HG02678 (cell line): ENCODE results near the gene PARD3.

Source experiments
- ATAC-seq: cut with Tn5 transposase; IDR thresholded peaks from one replicate; pipeline ENCODE4 v1.9.1; 2021; ENCODE audit warnings: mild to moderate bottlenecking, moderate library complexity; ENCODE audit not compliant: unreplicated experiment

Gene PARD3

DNA sequence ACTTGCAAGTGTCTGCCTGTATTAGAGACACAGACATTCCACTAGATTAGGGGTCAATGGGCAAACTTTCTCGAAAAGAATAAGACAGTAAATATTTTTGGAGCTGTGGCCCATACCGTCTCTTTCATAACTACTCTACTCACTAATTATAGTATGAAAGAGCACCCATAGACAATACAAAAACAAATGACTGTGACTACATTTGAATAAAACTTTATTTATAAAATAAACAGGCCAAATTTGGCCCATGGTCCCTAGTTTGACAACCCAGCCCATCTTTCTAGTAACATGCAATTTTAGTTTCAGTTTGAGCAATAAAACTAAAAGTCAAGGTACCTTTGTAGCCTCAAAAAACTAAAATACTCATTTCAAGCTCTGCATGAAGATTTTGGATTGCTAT, 294.6 kb downstream of the PARD3 start:
- ATAC-seq = no peak

DNA sequence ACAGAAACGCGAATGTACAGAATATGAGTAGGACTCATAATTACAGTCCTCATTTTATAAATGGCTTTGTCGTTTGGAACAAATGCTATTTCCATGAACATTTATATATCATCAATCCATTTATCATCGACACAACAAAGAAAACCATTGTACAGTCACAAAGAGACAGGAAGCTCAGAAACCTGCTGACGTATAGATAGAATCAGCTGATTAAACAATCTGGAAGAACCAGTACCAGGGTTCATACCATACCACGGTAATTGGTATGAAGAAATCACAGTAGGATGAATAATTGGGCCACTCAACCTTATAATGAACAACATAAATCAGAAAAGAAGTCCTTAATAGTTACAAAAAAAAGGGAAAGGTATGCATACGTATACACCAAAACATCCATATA, 295.0 kb downstream of the PARD3 start:
- ATAC-seq = no peak

DNA sequence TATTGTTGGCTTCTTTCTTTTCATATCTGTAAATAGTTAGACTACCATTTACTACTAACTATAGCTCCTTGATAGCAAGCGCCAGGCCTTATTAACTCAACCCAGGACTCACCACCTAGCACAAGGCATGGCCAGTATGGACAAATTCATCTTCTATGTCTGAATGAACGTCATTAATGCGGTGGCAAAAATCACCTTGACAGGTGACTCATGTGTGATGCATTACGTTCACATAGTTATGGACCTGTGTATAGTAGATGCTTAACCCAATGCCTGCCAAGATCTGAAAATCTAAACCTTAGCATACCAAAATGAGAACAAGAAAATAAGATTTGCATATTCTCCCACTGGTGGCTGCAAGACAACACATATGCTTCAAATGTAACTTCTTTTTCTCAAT, 300.8 kb downstream of the PARD3 start:
- no peak for ATAC-seq

DNA sequence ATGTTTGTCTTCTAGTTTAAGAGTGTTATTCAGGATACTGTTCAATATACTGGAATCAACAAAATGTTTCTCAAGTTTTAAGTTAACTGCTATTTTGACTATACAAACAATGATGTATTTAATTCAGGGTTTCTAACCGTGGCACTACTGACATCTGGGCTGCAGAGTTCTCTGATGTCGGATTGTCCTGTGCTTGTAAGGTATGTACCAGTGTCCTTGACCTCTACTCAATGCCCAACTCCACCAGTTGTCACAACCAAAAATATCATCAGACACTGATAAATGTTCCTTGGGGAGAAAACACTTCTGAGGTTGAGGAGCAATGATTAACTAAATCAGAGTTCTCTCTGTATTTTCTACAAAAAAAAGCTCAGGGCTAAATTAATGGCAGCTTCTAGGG, 301.5 kb downstream of the PARD3 start:
- no peak for ATAC-seq

DNA sequence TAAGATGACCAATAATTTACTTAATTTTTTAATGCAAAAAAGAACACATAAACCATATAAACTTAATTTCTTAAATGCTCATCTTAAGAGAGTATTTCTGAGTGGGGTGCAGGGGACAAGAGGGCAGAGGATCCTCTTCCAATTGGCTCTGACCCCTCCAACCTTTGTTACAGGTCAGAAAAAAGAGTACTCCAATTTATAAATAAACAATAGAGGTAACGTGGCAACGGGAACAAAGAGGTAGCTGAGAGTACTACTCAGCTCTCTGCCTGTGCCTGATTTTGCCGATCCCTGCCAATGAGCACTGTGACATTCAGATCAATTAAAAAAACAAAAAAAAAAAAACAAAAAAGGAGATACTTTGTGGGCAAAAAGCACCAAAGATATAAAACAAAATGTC, 307.9 kb downstream of the PARD3 start:
- ATAC-seq = no peak

DNA sequence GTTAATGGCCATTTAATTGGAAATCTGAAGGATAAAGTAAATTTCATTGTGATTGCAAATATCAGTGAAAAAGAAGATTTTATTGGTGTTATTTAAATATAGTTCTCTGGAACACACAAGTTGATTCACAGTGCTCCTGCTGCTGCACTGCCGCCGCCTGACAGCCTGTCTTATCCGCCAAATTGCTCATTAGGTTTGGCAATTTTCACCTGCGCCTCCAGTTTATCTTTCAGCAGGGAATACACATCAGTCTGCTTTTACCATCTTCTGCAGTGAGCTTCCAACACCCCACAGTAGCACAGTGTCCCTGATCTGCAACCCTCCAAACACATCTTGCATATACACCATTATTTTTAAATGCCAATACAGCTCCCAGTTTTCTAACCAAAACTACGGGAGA, 308.3 kb downstream of the PARD3 start:
- no peak for ATAC-seq

DNA sequence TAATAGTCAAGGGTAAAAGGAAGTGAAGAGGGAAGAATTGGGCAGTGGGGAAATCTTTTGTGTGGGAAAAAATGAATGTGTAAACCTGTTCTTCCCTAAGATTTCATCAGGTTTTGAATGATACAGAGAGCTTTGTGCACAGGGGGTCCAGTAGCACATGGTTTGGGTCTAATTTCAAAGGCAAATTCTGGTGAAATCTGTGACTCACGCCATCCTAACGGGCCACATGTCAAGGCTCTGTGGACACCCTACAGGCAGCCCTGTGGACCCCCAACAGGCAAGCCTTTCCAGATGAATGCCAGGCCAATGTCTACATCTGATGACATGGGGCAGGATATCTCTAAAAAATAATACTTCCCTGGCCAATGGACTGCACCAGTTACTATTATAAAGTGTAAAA, 309.8 kb downstream of the PARD3 start:
- no peak for ATAC-seq

DNA sequence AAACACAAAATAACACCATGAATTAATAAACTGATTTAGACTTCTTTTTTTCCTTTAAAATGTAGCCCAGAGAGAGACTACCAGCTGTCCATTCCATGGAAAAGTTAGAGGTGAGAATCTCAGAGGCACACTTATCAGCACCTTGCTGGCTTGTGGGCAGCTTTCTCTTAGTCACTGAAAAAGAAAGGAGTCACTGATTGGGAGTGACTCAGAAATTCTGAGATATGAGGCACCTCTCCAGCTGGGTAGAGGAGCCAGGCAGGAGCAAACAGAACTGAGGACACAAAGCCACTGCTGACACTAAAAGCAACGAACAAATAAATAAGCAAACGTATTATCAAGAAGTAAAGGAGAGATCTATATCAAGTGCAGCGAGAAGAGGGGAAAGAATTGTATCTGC, 310.6 kb downstream of the PARD3 start:
- ATAC-seq = no peak

DNA sequence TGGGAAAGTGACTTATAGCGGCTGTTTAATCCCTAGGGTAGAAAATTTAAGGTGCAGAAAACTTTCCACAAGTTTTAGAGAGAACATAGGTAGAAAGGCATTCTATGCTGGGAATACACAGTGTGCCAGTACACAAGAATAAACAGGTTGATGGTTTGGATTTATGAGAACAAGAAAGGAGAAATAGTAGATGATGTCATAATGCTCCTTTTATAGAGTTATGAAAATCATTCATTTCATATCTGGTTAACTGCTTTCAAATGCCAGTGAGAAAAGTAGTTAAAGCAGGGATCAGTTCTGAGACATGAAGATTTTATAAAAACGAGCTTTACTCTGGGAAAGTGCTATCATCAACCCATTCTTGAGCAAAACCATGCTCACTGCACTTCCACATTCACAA, 311.4 kb downstream of the PARD3 start:
- no peak for ATAC-seq

DNA sequence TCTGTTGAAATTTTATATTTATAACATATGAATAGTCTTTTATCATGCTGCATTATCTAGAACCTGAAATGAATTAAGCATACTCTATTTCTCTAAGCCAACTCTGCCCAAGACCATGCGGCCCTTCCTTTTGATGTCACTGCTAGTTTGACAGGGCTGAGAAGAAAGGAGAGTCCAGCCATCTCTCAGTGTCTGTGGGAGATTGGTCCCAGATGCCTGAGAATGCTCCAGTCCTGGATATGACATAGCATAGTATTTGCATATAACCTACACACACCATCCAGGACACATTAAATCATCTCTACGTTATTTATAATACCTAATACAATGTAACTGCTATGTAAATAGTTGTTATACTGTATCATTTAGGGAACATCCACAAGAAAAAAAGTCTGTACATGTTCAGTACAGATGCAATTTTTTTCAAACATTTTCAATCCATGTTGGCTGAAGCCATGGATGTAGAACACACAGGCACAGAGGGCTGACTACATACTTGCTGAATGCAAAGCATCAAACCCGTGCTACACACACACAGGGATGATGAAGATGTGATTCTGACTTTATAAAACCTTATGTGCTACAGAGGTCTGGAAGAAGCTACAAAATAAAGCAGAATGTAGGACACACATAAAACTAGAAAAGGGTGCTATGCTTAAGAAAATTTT, 315.4 kb downstream of the PARD3 start:
- ATAC-seq = no peak

DNA sequence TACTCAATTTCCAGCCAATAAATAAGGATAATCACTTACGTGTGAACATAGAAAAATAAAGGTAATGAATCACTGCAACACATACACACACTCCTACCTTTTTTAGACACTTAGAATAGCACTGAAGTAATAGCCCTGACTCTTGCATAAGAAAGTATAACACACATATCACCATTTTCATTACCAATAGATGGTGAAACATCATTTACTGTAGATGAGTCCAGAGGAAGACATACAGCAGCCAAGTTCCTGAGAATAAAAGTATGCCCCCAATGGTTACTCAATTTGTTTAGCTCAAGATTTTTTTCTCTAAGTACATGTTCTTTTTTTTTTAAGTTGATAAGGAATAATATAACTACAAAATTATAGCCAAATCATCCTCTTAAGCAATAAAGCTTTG, 316.3 kb downstream of the PARD3 start:
- ATAC-seq = no peak

DNA sequence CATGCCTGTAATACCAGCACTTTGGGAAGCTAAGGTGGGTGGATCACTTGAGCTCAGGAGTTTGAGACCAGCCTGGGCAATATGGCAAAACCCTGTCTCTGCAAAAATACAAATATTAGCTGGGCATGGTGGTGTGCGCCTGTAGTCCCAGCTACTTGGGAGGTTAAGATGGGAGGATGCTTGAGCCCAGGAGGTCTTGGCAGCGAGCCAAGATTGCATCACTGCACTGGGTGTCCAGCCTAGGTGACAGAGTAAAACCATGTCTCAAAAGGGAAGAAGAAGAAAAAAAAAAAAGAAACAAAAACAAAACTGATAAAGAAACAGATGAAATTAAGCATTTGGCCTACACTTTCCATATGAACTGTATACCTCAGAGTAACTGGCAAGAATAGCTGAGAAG, 319.2 kb downstream of the PARD3 start:
- ATAC-seq = no peak

DNA sequence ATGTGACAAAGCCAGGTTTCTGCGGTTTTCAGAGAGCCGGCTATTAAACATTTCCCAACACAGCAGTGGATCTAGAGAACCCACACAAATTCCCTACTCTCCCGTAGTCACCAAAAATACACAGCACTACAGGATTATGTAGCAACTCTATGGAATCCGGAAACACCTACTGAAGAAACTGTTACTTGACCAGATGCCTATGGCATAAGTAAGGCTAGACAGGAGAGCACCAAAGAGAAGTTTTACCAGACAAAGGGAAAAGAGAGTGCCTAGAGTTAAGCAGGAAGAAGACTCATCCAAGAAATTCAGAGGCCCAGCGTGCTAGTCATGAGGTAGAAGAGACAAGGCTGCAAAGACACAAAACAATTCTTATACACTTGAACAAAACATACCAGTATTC, 321.1 kb downstream of the PARD3 start:
- ATAC-seq = no peak

DNA sequence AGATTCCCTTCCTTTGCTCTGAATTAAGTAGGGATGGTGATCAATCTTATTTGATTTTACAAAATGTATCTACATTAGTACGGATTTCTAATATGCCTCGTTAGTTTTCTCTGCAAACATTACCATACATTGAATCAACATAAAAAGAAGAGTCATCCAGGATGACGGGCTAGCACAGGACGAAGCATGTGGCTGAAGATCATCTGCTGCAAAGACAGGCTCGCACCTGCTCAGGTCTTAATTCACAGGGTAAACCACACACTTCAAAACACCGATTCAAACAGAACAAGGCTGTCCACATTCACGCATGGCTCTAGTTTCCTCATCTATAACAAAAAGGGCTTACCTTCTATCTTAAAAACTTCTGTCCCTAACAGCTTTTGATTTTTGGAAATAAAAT, 323.0 kb downstream of the PARD3 start:
- no peak for ATAC-seq

DNA sequence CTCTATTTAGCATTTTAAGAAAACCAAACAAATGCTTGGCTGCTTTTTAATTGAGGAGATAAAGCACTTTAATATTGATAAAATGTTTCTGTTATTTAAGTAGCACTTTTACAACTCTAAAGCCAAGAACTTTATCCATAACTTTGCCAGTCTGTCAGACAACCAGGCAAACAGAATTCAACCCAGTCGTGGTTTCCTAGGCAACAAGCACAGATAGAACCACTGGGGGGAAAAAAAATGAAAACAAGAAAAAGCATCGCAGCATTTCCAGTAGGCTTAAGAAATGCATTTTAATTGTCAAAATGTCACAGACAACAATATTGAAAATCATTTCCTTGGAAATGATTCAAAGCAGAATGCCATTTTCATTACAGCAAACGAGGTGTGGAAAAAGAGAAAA, 323.4 kb downstream of the PARD3 start:
- ATAC-seq = no peak

DNA sequence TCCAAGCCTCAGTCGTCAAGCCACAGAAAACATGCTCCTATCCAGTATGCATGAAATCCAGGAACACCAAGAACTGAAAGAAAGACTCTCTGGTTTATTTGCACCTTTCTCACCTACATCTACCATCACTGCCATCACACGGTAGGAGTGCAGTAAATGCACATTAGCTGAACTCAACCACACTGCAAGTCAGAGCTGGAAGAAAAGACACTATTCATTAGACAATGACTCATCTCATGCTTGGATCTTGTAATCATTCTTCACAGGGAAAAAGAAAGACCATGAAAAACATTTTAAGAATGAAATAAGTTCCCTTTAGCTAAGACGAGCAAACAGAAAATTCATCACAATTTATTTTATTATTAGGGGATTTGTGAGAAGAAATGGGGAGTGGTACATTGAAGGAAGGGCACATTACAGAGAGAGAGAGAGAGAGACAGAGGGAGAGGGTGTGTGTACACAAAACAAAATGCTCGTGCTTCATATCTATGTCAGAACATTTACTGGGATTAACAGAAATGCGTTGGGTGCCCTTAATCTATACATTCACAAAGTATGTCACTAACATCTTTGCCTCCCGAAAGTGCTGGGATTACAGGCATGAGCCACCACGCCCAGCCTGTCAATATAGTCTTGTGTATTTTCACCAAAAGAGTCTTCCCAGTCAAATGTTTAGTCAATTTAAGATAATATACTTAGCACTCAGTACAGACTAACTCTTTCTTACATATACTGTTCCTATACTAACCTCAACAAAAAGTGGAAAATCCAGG, 324.9 kb downstream of the PARD3 start:
- ATAC-seq = no peak

DNA sequence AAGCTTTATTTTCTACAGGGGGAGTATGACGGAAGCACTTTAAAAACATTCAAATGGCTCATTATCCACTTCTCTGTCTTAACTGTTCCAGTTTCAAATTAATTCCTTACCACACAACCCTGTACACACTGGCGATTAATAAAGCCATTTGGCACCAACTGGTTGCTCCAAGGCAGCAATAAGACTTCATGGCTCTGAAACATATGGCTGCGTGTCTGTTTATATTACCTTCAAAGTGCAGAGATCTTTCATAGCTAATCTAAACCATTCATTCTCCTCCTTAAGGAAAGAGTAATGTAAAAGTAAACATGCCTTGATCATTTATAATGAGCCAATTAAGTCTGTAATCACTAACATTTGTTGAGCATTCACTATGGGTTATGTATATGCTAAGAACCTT, 325.7 kb downstream of the PARD3 start:
- no peak for ATAC-seq

DNA sequence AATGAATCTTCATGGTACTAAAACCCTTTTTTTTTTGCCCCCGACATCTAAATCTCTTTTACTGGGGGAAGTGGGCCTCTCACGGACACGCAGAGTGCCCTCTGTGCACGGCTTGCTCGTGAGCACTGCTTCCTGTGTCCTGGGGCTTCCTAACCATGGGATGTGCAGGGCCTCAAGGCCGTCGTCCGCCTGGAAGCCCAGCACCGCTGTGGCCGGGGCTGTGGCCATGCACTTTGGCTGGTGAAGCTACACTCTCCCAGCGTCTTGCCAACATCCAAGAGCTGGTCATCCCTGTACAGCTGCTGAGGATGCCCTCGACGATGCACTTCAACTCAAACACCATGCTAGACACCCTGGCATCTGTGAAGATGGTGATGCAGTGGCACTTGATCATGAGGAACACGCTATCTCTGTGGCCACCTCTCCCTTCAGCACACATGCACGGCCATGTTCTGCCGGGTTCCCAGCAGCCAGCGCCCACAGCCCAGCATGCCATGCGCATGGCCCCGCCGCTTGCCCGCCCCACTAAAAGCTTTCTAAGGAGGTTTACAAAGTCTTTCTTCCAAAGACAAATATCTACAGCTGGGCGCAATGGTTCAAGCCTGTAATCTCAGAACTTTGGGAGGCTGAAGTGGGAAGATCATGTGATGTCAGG, 326.5 kb downstream of the PARD3 start:
- no peak for ATAC-seq

DNA sequence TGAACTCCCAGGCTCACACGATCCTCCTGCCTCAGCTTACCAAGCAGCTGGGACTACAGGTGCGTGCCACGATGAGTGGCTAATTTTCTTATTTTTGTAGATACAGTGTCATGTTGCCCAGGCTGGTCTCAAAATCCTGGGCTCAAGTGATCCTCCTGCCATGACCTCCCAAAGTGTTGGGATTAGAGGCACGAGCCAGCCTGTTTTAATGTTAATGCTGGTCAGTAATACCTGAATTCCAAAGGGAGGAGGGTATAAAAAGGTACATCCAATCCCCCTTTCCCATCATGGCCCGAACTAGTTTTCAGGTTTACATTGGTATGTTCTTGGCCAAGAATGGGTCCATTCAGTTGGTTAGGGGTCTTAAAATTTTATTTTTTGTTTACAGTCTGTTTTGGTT, 329.1 kb downstream of the PARD3 start:
- ATAC-seq = no peak

DNA sequence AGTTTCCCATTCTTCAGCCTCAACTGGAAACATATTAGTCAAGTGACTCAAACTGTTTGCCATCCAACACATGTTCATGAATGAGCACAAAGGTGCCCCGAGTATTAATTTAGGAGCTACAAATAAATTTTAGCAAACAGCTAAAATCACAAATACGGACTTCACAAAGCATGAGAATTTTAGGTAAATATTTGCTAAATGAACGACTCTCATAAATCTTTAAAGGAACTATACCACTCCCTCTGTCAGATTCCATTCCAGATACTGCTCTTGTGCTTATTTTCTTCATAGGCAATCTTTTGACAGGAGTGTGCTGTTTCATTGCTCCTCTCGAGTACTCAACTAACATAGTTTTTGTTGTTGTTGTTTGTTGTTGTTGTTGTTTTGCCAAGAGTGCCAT, 330.9 kb downstream of the PARD3 start:
- no peak for ATAC-seq

DNA sequence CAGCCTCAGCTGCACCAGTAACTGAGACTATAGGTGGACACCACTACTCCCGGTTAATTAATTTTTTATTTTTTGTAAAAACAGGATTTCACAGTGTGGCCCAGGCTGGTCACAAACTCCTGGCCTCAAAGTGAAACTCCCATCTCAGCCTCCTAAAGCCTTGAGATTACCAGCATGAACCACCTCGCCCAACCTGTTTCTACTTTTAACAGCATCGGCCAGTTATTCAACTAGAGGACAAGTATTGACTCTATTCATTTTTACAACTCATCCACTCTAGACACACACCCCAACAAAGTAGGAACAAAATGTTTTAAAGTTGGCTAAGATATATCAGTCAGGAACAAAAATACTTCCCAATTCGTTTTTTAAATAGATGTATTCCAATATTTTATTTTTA, 334.8 kb downstream of the PARD3 start:
- no peak for ATAC-seq

DNA sequence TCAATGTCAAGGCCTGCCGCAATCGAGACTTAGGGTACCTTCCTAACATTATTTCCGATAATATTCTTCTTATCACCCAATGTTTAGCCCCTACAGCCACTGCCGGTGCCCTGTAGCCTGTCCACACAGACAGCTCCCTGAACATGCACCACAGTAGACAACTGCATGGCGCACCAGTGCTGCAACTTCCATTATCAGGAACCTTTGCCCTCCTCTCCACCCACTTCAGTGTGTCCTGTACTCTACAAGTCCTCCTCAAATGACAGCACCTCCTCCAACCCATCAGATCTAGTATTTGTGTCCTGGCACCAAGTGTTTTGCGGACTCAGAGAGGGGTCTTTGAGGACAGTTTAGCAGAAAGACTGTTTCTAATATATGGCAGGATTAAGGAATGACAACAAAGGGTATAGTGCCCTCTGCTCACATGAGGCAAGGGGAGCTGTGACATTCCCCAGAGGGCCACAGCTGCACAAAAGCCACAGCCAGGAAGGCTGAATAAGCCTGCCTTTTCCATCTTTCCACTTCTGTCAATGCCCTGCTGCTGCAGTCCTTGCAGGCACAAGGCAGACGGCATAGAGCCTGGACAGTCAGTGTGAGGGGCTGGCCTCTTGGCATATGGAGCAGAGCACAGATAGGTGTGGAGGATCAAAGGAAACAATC, 335.4 kb downstream of the PARD3 start:
- ATAC-seq = no peak
